HG03457 (cell line): Measurements from ENCODE around the gene IER3.

Experiments
- ATAC-seq: cut with Tn5 transposase; IDR thresholded peaks from one replicate; pipeline ENCODE4 v1.9.1; 2021; ENCODE audit warnings: moderate number of reproducible peaks; ENCODE audit not compliant: unreplicated experiment

Gene IER3, protein sequence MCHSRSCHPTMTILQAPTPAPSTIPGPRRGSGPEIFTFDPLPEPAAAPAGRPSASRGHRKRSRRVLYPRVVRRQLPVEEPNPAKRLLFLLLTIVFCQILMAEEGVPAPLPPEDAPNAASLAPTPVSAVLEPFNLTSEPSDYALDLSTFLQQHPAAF

DNA sequence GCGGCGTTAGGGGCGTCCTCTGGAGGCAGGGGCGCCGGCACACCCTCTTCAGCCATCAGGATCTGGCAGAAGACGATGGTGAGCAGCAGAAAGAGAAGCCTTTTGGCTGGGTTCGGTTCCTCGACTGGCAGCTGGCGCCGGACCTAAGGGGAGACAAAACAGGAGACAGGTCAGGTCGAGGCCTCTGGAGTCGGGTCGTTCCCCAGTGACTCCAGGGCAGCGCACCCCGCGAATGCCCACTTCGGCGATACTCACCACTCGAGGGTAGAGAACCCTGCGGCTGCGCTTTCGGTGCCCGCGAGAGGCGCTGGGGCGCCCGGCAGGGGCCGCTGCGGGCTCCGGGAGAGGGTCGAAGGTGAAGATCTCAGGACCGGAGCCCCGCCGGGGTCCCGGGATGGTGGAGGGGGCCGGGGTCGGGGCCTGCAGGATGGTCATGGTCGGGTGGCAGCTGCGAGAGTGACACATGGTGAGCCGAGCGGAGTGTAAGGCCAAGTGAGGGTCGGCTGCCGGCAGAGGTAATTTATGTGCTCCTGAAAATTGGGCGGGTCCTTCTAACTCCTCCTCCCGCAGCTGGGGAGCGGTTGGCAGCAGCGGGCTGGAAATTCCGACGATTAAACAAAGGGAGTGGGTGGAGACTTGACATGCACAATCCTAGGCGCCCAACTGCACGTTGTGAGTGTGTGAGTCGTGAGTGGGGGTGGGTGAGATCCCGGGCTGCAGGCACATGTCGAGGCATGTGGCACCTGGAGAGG, at the start of gene IER3:
Gene IER3 (minus strand): TSS at position 494 of the 752 bp plus-strand sequence. CDS start 29 bp downstream, at position 465.
- ATAC-seq, result no peak

DNA sequence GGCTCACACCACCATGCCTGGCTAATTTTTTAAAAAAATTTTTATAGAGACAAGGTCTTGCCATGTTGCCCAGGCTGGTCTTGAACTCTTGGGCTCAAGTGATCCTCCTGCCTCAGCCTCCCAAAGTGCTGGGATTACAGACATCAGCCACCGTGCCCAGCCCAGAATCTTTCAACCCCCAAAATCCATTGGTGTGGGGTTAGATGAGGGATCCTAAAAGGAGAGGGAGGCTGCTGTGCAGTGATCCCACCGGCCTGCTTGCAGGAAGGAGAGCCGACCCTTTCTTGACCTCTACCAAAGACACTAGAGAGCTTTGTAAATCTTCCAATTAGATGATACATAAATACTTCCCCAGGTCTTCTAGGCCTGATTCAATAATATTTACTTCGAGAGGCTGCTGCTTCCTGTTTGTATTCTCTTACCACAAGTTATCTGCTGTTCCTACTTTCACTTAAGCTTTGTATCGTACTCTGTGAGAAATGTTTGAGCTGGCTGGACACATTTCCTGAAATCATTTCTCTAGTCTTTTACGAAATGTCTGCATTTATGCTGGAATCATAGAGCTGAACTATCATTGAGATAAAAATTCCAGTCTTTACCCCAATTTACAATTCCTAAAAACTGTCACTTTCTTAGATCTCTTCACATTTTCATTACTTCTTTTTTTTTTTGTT, 49.3 kb upstream of the IER3 start:
- ATAC-seq, result no peak

DNA sequence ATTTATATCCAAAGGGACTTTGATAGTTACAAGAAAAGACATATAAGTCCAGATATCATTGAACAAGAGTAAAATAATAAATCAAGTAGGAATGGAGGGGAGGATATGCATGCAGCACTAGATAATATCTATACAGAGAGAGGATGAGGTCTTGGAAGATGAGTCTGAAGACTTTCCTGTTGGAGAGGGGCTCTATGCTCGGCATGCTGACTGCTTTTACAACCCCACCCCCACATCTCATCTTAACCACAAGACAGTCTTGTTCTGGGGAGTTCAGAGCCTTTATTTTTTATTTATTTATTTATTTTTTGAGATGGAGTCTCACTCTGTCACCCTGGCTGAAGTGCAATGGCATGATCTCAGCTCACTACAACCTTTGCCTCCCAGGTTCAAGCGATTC, 48.4 kb upstream of the IER3 start:
- no peak for ATAC-seq

DNA sequence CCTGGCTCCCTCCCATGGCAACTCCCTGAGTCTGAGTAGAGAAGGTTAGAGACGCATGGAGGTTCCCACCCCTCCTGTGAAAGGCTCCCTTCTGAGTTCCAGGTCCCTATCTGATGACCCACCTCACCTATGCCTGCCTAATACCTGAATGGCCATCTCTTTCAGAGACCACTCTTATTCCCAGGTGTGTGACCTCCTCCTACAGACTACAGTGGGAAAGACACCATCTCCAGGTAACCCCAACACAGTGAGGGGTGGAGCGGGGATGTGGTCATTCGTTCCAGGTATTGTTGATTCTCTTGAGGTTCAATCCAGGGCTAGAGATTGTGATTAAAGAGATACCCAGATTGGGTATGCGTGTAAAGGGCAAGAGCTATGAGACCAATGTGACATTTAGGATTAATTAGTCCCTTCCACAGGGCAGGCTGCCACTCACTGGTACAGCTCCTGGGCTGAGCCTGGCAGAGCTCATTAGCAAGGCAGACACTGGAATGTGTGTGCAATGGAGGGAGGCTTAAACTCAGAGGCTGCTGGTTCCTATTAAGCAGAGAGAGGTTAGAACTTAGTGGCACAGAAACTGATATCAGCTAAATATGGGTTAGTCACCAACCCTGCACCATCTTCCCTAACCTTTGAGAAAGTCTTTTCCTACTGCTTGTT, 46.5 kb upstream of the IER3 start:
- no peak for ATAC-seq

DNA sequence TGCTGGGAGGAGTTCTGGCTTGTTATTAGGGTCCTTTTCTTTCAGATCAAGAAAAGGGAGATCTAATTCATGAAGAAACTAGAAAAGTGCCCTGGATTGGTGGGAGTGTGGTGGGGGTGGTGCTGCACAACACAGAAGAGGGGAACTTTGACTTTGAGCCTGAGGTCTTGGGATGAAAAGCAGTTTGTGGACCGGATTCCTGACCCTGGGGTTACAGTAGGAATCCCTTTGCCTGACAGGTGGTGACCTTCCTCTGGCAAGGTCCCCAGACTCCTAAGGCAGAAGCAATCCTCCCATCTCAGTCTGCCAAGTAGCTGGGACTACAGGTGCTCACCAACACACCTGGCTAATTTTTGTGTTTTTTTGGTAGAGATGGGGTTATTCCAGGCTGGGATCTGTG, 45.3 kb upstream of the IER3 start:
- no peak for ATAC-seq

DNA sequence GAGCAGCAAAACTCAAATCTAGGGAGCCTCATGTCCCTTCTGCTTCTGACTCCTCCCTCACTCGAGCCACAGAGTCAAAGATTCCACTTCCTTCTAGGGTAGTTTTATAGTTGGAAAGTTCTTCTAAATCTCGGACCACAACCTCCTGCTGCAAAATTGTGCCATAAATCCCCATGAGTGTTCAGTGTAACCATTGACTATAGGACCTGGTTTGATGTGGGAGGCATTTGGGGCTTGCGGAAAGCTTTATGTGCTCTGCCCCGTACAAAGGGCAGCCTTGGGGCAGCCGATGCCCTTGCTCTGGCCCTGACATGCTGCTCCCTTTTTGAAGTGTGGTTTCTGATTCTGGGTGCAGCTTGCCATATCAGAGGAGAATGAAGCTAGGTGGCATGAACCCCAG, 43.6 kb upstream of the IER3 start:
- ATAC-seq, result no peak

DNA sequence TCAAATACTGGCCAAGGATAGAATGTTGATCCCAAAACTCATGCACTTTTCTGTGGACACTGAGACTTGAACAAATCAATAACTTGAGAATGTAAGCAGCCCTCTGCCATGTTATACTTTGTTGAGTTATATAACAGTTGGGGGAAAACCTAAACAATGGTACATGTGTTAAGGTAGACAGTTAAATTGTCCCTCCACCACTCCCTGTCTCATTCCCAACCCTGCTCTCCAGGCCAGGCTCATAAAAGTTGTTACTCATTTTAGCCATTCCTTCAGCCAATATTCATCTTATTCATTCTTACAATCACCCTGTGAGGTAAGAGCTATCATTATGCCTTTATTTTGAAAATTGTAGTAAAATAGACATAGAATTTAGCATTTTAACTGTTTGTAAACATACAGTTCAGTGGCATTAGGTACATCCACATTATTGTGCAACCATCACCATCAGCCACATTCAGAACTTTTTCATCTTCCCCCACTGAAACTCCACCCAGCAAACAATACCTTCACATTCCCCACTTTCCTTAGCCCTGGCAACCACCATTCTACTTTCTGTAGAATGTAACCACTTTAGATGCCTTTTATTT, 38.2 kb upstream of the IER3 start:
- no peak for ATAC-seq

DNA sequence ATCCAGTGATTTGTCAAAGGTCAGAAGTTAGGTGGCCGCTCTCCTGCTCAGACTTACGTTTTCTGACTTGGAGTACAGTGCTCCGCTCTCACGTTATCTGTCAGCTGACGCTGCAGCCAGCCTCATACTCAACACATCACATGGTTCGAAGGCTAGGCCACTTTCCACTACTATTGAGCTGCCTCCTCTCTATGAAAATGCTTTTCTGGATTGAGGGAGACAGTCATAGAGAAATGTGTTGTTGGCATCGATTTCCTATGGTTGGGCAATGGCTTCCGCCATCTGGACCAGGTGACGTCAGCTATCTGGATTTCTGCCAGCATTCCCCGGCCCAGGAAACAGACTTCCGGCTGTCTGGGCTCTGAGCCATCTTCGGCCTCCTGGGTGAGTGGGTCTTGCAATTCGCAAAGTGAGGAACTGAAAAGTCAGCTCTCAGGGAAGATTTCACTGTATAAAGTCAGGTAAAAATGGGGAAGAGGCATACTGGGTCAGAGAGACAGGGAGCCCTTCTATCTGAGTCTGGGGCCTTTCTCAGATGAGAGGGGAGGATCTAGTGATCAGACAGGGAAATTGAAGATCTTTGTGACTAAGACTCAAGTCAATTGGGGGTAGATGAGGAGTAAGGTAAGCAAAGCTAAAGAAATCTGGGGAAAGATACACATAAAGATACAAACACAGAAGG, 37.5 kb upstream of the IER3 start:
- no peak for ATAC-seq

DNA sequence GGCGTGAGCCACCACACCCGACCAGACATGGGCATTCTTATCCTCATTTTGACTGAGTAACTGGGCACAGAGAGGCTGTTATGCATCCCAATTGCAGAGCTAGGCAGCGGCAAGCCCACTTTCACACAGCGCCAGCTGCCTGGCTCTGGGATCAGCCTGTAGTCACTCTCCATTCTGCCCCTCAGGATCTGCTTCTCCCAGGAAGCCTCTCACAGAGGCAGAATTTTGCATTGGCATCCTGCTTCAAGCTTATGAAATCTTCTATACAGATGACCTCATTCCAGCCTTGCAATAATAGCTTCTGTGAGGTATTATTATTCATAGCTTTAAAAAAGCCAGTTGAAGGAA, 37.0 kb upstream of the IER3 start:
- no peak for ATAC-seq

DNA sequence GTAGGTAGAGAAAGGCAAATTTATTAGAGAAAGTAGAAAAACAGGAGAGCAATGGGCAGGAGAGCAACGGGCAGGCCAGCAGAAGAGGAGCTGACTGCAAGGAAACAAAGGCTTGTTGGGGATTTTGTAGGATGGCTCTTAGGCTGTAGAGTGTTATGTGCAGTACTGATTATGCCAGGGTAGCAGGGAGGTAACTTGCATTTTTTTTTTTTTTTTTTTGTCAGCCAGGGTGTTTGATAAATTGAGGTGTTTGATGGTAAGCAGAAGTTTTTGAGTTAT, 36.2 kb upstream of the IER3 start:
- ATAC-seq, result no peak

DNA sequence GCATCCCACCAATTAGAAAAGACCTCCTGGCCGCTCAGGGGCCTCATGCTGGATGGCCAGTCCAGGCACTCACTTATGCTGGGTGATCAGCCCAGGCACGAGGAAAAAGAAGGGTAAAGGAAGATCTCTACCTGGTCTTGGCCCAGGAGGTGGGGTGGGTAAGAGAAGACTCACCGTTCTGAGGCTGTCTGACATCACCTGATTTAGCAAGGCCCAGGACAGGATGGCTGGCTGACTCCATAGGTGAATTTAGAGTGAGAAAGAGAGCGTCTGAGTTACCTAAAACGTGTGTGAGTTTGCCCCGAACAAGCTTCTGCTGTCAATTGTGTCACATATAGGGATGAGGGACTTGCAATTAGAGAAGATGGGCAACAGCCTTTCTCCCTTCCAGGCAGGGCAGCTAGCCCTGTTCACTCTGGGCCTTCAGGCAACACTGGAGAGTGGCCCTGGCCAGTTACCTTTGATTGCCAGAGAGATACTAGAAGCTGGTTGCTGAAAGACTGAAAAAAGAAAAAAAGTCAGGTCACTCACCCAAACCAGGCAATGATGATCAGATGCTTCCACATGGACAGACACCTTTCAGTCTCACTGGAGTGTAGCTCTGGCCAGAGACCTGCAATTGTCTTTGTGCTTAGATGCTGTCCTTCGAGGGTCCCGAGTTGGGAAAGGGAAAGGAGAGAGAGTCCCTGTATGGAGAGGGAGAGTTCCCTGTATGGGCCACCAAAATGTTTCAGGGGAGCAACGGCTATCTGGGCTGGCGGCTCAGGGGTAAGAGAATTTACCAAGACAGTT, 35.7 kb upstream of the IER3 start:
- no peak for ATAC-seq

DNA sequence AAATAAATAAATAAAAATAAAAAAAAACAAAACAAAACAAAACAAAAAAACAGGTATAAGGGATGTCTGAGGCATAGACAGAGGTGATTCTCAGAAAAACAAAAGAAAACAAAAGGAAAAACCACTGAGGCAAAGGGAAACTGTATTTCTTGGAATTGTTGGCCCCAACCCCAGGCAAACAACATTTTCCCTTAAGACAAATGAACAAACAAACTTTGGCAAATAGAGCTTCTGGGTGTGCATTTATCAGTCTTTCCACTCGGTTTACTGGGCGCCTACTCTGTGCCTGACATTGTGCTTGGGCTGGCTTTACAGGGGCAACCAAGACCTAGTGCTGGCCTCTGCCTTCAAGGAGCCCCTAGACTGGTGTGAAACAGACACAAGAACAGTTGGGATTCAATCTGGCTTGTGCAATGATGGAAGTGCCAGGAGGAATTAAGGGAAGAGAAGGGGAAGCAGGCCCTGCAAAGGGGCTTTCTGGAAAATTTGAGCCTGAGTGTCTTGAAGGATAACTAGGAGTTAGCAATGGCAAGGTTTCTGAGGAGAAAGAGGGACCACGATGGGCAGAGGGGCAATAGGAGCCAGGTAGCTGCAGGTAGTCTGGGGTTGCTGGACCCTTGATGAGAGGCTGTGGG, 33.8 kb upstream of the IER3 start:
- no peak for ATAC-seq

DNA sequence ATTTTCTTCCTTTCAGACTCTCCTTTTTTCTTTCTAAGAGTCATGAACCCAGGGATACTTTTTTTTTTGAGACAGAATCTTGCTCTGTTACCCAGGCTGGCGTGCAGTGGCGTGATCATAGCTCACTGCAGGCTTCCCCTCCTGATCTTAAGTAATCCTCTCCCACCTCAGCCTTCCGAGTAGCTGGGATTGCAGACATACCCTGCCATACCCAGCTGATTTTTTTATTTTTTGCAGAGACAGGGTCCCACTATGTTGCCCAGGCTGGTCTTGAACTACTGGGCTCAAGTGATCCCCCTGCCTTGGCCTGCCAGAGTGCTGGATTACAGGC, 32.8 kb upstream of the IER3 start:
- ATAC-seq, result no peak

DNA sequence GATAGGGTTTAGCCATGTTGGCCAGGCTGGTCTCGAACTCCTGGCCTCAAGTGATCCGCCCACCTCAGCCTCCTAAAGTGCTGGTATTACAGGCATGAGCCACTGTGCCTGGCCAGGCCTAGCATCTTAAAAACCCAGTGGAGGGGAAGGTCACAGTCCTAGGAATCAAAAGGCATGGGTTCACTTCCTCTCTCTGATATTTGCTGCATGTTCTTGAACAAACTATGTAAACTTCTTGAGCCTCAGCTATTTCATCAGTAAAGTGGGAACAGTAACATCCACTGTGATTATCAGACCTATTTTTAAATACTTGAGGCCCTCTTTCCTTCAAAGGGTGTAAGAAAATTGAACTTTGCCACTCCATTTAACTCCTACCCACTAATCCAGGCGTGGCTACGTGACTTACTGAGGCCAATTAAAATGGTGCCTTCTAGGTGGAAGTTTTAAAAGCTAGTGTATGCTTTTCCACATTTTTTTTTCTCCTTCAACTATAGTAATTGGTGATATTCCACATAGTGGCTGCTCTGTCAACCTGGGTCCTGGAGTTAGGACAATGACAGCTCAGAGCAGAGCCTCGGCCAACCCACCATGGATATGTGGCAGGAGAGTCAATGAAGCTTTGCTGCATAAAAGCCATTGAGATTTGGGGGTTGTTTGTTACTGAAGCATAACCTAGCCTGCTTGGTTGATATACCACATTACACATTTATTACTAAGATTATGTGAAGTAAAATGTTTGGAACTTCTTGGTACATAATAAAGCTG, 32.2 kb upstream of the IER3 start:
- no peak for ATAC-seq

DNA sequence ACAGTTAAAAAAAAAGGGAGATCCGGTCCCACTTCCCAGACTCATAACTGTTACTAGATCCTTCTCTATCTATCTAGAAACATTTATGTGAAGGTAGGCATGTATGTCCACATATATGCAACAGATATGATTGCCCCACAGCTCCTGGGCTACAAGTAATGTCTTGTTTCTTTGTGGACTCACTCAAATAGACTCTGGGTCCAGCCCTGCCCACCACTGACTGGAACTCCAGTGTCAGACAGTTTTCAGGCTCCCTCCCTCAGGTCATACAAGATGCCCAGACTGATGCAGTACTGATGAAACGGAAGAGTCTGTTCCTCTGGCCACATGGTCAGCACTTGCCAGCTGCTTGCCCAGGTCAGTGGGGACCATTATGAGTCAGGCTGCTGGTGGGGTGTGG, 30.8 kb upstream of the IER3 start:
- no peak for ATAC-seq

DNA sequence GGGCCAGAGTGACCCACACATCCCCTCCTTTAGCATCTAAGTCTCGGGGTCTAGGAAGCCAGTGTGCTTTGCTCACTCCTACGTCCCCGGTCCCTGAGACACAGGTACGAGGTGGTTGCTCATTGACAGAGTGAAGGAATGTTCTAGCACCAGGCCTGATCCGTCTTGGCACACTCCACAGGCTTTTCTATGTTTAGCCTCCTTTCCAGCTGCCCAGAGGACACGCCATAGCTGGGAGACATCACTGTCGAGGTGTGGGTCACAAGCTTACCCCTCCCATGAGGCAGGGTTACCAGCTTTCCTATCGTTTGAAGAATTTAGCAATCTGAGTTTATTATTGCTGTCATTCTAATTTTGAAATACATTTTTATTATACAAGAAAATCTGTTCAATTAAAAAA, 30.4 kb upstream of the IER3 start:
- ATAC-seq, result no peak

DNA sequence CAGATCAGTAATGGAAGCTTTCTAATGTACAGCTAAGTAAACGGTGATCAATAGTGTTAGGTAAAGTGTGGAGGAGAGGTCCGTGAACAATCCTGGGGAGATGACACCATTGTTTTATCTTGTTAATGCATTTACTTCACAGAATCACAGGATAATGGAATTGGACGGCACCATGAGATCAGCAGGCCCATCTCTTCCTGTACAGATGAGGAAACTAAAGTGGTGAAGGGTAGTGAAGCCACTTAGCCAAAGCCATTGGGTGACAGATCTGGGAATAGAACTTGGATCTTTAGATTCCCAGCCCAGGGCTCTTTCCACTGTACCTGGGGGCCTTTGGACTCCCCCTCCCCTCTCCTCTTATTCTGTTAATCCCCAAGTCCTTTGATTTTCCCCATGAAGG, 26.2 kb upstream of the IER3 start:
- no peak for ATAC-seq

DNA sequence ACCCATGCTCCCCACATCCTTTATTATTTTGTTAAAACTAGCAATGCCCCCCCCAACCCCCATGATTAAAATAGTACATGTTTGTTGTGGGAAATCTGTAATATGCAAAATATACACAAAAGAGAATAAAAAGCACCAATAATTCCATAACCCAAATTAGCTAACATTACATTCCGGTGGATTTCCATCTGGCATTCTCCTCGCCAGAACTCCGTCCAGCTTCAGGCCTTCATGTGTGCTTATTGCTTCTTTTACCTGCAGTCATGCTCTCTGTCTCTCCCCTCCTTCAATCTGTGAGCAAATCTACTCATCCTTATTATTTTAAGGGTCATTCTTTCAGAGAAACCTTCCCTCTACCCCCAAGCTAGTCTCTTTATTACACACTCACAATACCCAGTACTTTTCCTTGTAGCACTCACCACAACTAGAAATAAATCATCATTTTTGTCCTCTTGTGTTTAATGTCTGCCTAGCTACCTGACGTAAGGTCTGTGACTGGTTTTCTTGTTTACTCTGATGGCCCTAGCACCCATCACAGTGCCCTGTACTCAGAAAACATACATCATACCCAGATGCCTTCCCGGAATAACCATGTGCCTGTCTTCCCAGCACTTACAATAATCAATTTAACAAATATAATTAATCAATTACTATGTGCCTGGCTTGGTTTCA, 25.6 kb upstream of the IER3 start:
- ATAC-seq, result no peak
